Amniotic epithelial cell (primary cell): Measurements from ENCODE around the gene GLI1.
"Not testable (repeated sequence)": the region's sequence is repeated elsewhere in the genome, so short reads cannot be mapped to it uniquely, and the experiment has no call there.

Source experiments
- DNase-seq: peaks from one replicate; pipeline ENCODE4 v3.0.0-alpha.2; 2010; ENCODE audit warnings: low read depth

GLI1 gene

GRCh38 chr12:57459750-57460467 is at the start of gene GLI1:
Gene GLI1, plus strand, starts transcription at chr12:57459785. Its CDS starts 3,907 bp downstream, at chr12:57463692.
- no peak for DNase-seq

- DNase-seq, result no peak
Measured at GRCh38 chr12:57410534-57410933, 49.1 kb upstream of the GLI1 start.

GRCh38 chr12:57414160-57414559 is 45.4 kb upstream of the GLI1 start:
- not testable (repeated sequence) for DNase-seq

- DNase-seq, result no peak
Measured at GRCh38 chr12:57415088-57415487, 44.5 kb upstream of the GLI1 start.

GRCh38 chr12:57416039-57416996 is 43.3 kb upstream of the GLI1 start:
- DNase-seq, result peak; percentile 17

GRCh38 chr12:57418255-57418654 is 41.3 kb upstream of the GLI1 start:
- DNase-seq, result no peak

GRCh38 chr12:57419495-57419894 is 40.1 kb upstream of the GLI1 start:
- DNase-seq, result no peak

- no peak for DNase-seq
Measured at GRCh38 chr12:57420482-57420881, 39.1 kb upstream of the GLI1 start.

GRCh38 chr12:57426948-57427347 is 32.6 kb upstream of the GLI1 start:
- not testable (repeated sequence) for DNase-seq

- DNase-seq, result no peak
Measured at GRCh38 chr12:57428965-57429364, 30.6 kb upstream of the GLI1 start.

- peak; percentile 16 for DNase-seq
Measured at GRCh38 chr12:57429473-57430111, 30.0 kb upstream of the GLI1 start.

- peak; percentile 20 for DNase-seq
Measured at GRCh38 chr12:57430112-57430930, 29.3 kb upstream of the GLI1 start.

GRCh38 chr12:57430931-57431566 is 28.5 kb upstream of the GLI1 start, which contains the start of gene R3HDM2:
Gene R3HDM2, minus strand, starts transcription at chr12:57431043. Its CDS starts 120,615 bp downstream, at chr12:57310428.
- peak; percentile 93 for DNase-seq

GRCh38 chr12:57431654-57432188 is 27.9 kb upstream of the GLI1 start:
- DNase-seq, result no peak

- no peak for DNase-seq
Measured at GRCh38 chr12:57433370-57433769, 26.2 kb upstream of the GLI1 start.

- DNase-seq, result peak; percentile 16
Measured at GRCh38 chr12:57434517-57435223, 24.9 kb upstream of the GLI1 start, which contains the start of gene INHBC. Gene INHBC, plus strand, starts transcription at chr12:57434784. Its CDS starts 103 bp downstream, at chr12:57434887.

- peak; percentile 47 for DNase-seq
Measured at GRCh38 chr12:57435293-57435692, 24.3 kb upstream of the GLI1 start.

- no peak for DNase-seq
Measured at GRCh38 chr12:57438400-57438799, 21.2 kb upstream of the GLI1 start.

- DNase-seq, result no peak
Measured at GRCh38 chr12:57439762-57440266, 19.8 kb upstream of the GLI1 start.

- DNase-seq, result not testable (repeated sequence)
Measured at GRCh38 chr12:57441393-57441792, 18.2 kb upstream of the GLI1 start.
